A673 (cell line): ENCODE results near the gene NPFF. TPM values are rescaled to one million over a fixed set of nuclear protein-coding genes. Genes with fewer than 3 reads are reported as not detected.

Experiments used
- BruUV-seq: library from RNA; stranded (reverse); fragments of 400-500 nt; replicated peaks from 2 replicates; lab custom pipeline; 2021; lab: Mats Ljungman, UMichigan
- CTCF ChIA-PET: fragments of 300-600 bp; sonication (Branson Sonifier 250); formaldehyde crosslinking; loops from one replicate; lab custom pipeline; 2022; ENCODE audit warnings: antibody characterized with exemption; lab: Charles Lee
- POLR2A ChIA-PET: fragments of 300-600 bp; sonication (Branson Sonifier 250); formaldehyde crosslinking; loops from one replicate; lab custom pipeline; 2022; ENCODE audit warnings: antibody characterized with exemption; ENCODE audit not compliant: low non-redundant PET; lab: Charles Lee
- DNase-seq: peaks from one replicate; pipeline ENCODE4 v3.0.0-alpha.2; 2015; ENCODE audit warnings: low spot score
- H3K27ac ChIP-seq: fragments of 200-600 bp; sonication (generic); 2 replicates; pipeline ENCODE4 v1.5.1; 2016; ENCODE audit warnings: mixed run types, low read depth, mild to moderate bottlenecking, mixed read lengths, antibody characterized with exemption, low read length; ENCODE audit not compliant: poor library complexity, severe bottlenecking
- H3K27me3 ChIP-seq: fragments of 200-600 bp; sonication (generic); replicated peaks from 2 replicates; pipeline ENCODE4 v1.6.1; 2017; ENCODE audit warnings: mixed run types, low read depth, mild to moderate bottlenecking, mixed read lengths, antibody characterized with exemption, low read length; ENCODE audit not compliant: insufficient read depth, poor library complexity
- H3K36me3 ChIP-seq: fragments of 200-600 bp; sonication (generic); 2 replicates; pipeline ENCODE4 v1.6.1; 2016; ENCODE audit warnings: mixed run types, mild to moderate bottlenecking, mixed read lengths, antibody characterized with exemption, low read length; ENCODE audit not compliant: insufficient read depth, poor library complexity, severe bottlenecking
- H3K4me1 ChIP-seq: fragments of 200-600 bp; sonication (generic); 2 replicates; pipeline ENCODE4 v1.6.1; 2017; ENCODE audit warnings: mixed run types, mild to moderate bottlenecking, mixed read lengths, antibody characterized with exemption, low read length; ENCODE audit not compliant: insufficient read depth, poor library complexity, severe bottlenecking
- H3K4me3 ChIP-seq: fragments of 200-600 bp; sonication (generic); 2 replicates; pipeline ENCODE4 v1.5.1; 2016; ENCODE audit warnings: low read depth, mixed run types, mild to moderate bottlenecking, mixed read lengths, low read length; ENCODE audit not compliant: poor library complexity, severe bottlenecking
- H3K9me3 ChIP-seq: fragments of 200-600 bp; sonication (generic); 2 replicates; pipeline ENCODE4 v1.6.1; 2016; ENCODE audit warnings: mixed run types, low read depth, mild to moderate bottlenecking, mixed read lengths, antibody characterized with exemption, low read length; ENCODE audit not compliant: poor library complexity, severe bottlenecking
- CTCF ChIP-seq: fragments of 300-800, 200-600 bp; sonication (generic); conservative IDR thresholded peaks from 2 replicates; pipeline ENCODE4 v1.5.1; 2017; ENCODE audit warnings: low read depth, mild to moderate bottlenecking, antibody characterized with exemption, low read length, moderate library complexity, mixed read lengths
- EZH2 ChIP-seq: fragments of 200-600 bp; sonication (generic); IDR thresholded peaks from 2 replicates; pipeline ENCODE4 v1.6.1; 2017; ENCODE audit warnings: borderline replicate concordance, low read depth, mild to moderate bottlenecking, mixed read lengths, antibody characterized with exemption, low read length; ENCODE audit not compliant: poor library complexity, severe bottlenecking
- intact Hi-C: fragments of 100-400 bp; cut with micrococcal nuclease; formaldehyde crosslinking; loops from one replicate; pipeline ENCODE4 v1.10.0; 2022; ENCODE audit not compliant: unreplicated experiment
- total RNA-seq: library from RNA; stranded (reverse); gene quantifications from 2 replicates; pipeline ENCODE4 v1.2.3, GENCODE V29; 2021

NPFF gene
- total RNA-seq, 1 experiment from 2014 or later = not detected

GRCh38 chr12:53518381-53518780 is 11.1 kb upstream of the NPFF start:
- H3K4me1 ChIP-seq = no peaks in the 10 kb centered on the region
- ChIA-PET CTCF (no interaction called here), POLR2A (interaction anchor here (0.5 kb wide), 1 partner anchor 112 kb away, joined by 5 read pairs; no protein-coding TSS in a partner anchor)
- no peak overlapping the region for H3K4me3 ChIP-seq
- no peaks in the 10 kb centered on the region for H3K27me3 ChIP-seq
- no peaks in the 10 kb centered on the region for H3K9me3 ChIP-seq
- no peak overlapping the region for H3K27ac ChIP-seq
- TF ChIP-seq EZH2 (no peak), CTCF (no peak)
- BruUV-seq = no TSS peak
- H3K36me3 ChIP-seq = peaks cover 45% of the 10 kb centered on the region
- intact Hi-C loops = no loop called here
- DNase-seq = peak; percentile 39

- POLR2A ChIA-PET = no interaction called here
Observed at GRCh38 chr12:53516758-53517455, 9.6 kb upstream of the NPFF start.

GRCh38 chr12:53515291-53515680 is 8.0 kb upstream of the NPFF start:
- CTCF ChIA-PET = interaction anchor here (0.5 kb wide), 1 partner anchor 242 kb away, joined by 7 read pairs; no protein-coding TSS in a partner anchor
- POLR2A ChIA-PET = interaction anchor here (0.6 kb wide), 1 partner anchor 59 kb away, joined by 4 read pairs; no protein-coding TSS in a partner anchor
- no TSS peak for BruUV-seq
- intact Hi-C loops = no loop called here
- no peak for DNase-seq
- Histone ChIP-seq H3K4me1 (no peaks in the 10 kb centered on the region), H3K9me3 (no peaks in the 10 kb centered on the region), H3K27ac (no peak overlapping the region), H3K36me3 (peaks cover 38% of the 10 kb centered on the region), H3K27me3 (no peaks in the 10 kb centered on the region), H3K4me3 (no peak overlapping the region)
- TF ChIP-seq CTCF (no peak), EZH2 (no peak)

More at GRCh38 chr12:53516758-53517455, 9.6 kb upstream of the NPFF start:
- Histone ChIP-seq H3K27ac (no peak overlapping the region), H3K27me3 (no peaks in the 10 kb centered on the region), H3K36me3 (peaks cover 41% of the 10 kb centered on the region), H3K9me3 (no peaks in the 10 kb centered on the region), H3K4me3 (no peak overlapping the region), H3K4me1 (no peaks in the 10 kb centered on the region)
- no TSS peak for BruUV-seq
- intact Hi-C loops = no loop called here
- TF ChIP-seq CTCF (no peak), EZH2 (no peak)
- CTCF ChIA-PET = no interaction called here
- DNase-seq = no peak
